T-helper 1 cell treated with Interleukin-12 subunit alpha and Interleukin-12 subunit beta and Interleukin-4 antibody, amounts not matched to agents 30 μg/mL and 1 μg/mL, for 36 hours (primary cell): ENCODE data around the gene MFSD11.
"Not testable (repeated sequence)": the region's sequence is repeated elsewhere in the genome, so short reads cannot be mapped to it uniquely, and the experiment has no call there.

Experiments used
- H3K27ac Mint-ChIP-seq: one replicate; pipeline ENCODE4 v1.8.0; 2021; ENCODE audit warnings: mild to moderate bottlenecking, mixed read lengths
- H3K27me3 Mint-ChIP-seq: one replicate; pipeline ENCODE4 v1.8.0; 2021; ENCODE audit warnings: low read depth, mixed read lengths
- H3K36me3 Mint-ChIP-seq: one replicate; pipeline ENCODE4 v1.8.0; 2021; ENCODE audit warnings: low read depth, mixed read lengths
- H3K4me1 Mint-ChIP-seq: one replicate; pipeline ENCODE4 v1.8.0; 2021; ENCODE audit warnings: low read depth, mixed read lengths
- H3K4me3 Mint-ChIP-seq: one replicate; pipeline ENCODE4 v1.8.0; 2021; ENCODE audit warnings: mild to moderate bottlenecking, moderate library complexity, mixed read lengths
- H3K9me3 Mint-ChIP-seq: one replicate; pipeline ENCODE4 v1.8.0; 2021; ENCODE audit warnings: mixed read lengths

MFSD11 gene

GRCh38 chr17:76811834-76812233 is 73.9 kb downstream of the MFSD11 start:
- peaks cover 6% of the 10 kb centered on the region for H3K4me1 Mint-ChIP-seq
- no peak overlapping the region for H3K4me3 Mint-ChIP-seq
- H3K27me3 Mint-ChIP-seq, result peaks cover 5% of the 10 kb centered on the region
- H3K36me3 Mint-ChIP-seq, result no peaks in the 10 kb centered on the region
- H3K9me3 Mint-ChIP-seq, result no peaks in the 10 kb centered on the region
- H3K27ac Mint-ChIP-seq, result no peak overlapping the region

- Mint-ChIP-seq H3K9me3 (no peaks in the 10 kb centered on the region), H3K4me3 (no peak overlapping the region), H3K4me1 (peaks cover 7% of the 10 kb centered on the region), H3K36me3 (no peaks in the 10 kb centered on the region), H3K27me3 (peaks cover 5% of the 10 kb centered on the region), H3K27ac (no peak overlapping the region)
These were observed 74.3 kb downstream of the MFSD11 start for GRCh38 chr17:76812263-76812662.

GRCh38 chr17:76812968-76813367 is 75.0 kb downstream of the MFSD11 start:
- Mint-ChIP-seq H3K27ac (no peak overlapping the region), H3K4me3 (no peak overlapping the region), H3K4me1 (peaks cover 7% of the 10 kb centered on the region), H3K27me3 (peaks cover 5% of the 10 kb centered on the region), H3K9me3 (no peaks in the 10 kb centered on the region), H3K36me3 (no peaks in the 10 kb centered on the region)

- H3K4me3 Mint-ChIP-seq, H3K4me1 Mint-ChIP-seq, H3K27ac Mint-ChIP-seq, H3K36me3 Mint-ChIP-seq, H3K9me3 Mint-ChIP-seq: not testable (repeated sequence)
- H3K27me3 Mint-ChIP-seq, result peaks cover 15% of the 10 kb centered on the region
These were observed 78.1 kb downstream of the MFSD11 start for GRCh38 chr17:76815907-76816589.

GRCh38 chr17:76816590-76817135 is 78.7 kb downstream of the MFSD11 start:
- H3K36me3 Mint-ChIP-seq, result no peaks in the 10 kb centered on the region
- no peak overlapping the region for H3K27ac Mint-ChIP-seq
- H3K4me1 Mint-ChIP-seq, result peaks cover 7% of the 10 kb centered on the region
- H3K9me3 Mint-ChIP-seq, result no peaks in the 10 kb centered on the region
- H3K4me3 Mint-ChIP-seq, result no peak overlapping the region
- H3K27me3 Mint-ChIP-seq, result peaks cover 15% of the 10 kb centered on the region

- H3K27me3 Mint-ChIP-seq, result peaks cover 12% of the 10 kb centered on the region
- H3K9me3 Mint-ChIP-seq, result no peaks in the 10 kb centered on the region
- no peaks in the 10 kb centered on the region for H3K36me3 Mint-ChIP-seq
- no peak overlapping the region for H3K4me3 Mint-ChIP-seq
- H3K4me1 Mint-ChIP-seq, result peaks cover 7% of the 10 kb centered on the region
- H3K27ac Mint-ChIP-seq, result no peak overlapping the region
These were observed 82.1 kb downstream of the MFSD11 start for GRCh38 chr17:76820039-76820438.

- H3K36me3 Mint-ChIP-seq, result no peaks in the 10 kb centered on the region
- H3K9me3 Mint-ChIP-seq, result no peaks in the 10 kb centered on the region
- peaks cover 7% of the 10 kb centered on the region for H3K4me1 Mint-ChIP-seq
- peaks cover 12% of the 10 kb centered on the region for H3K27me3 Mint-ChIP-seq
- no peak overlapping the region for H3K4me3 Mint-ChIP-seq
- H3K27ac Mint-ChIP-seq, result no peak overlapping the region
These were observed 82.6 kb downstream of the MFSD11 start for GRCh38 chr17:76820561-76820960.

GRCh38 chr17:76822184-76822778 is 84.4 kb downstream of the MFSD11 start:
- H3K4me1 Mint-ChIP-seq, result no peaks in the 10 kb centered on the region
- H3K4me3 Mint-ChIP-seq, result no peak overlapping the region
- H3K27me3 Mint-ChIP-seq, result peaks cover 16% of the 10 kb centered on the region
- no peaks in the 10 kb centered on the region for H3K36me3 Mint-ChIP-seq
- no peaks in the 10 kb centered on the region for H3K9me3 Mint-ChIP-seq
- H3K27ac Mint-ChIP-seq, result no peak overlapping the region

- H3K4me3 Mint-ChIP-seq, result no peak overlapping the region
- H3K36me3 Mint-ChIP-seq, result no peaks in the 10 kb centered on the region
- no peaks in the 10 kb centered on the region for H3K9me3 Mint-ChIP-seq
- peaks cover 12% of the 10 kb centered on the region for H3K27me3 Mint-ChIP-seq
- H3K4me1 Mint-ChIP-seq, result no peaks in the 10 kb centered on the region
- H3K27ac Mint-ChIP-seq, result no peak overlapping the region
These were observed 86.2 kb downstream of the MFSD11 start for GRCh38 chr17:76824093-76824492.

- no peaks in the 10 kb centered on the region for H3K9me3 Mint-ChIP-seq
- no peaks in the 10 kb centered on the region for H3K4me1 Mint-ChIP-seq
- H3K36me3 Mint-ChIP-seq, result no peaks in the 10 kb centered on the region
- peaks cover 7% of the 10 kb centered on the region for H3K27me3 Mint-ChIP-seq
- no peak overlapping the region for H3K27ac Mint-ChIP-seq
- no peak overlapping the region for H3K4me3 Mint-ChIP-seq
These were observed 88.6 kb downstream of the MFSD11 start for GRCh38 chr17:76826330-76827068.

- H3K4me1 Mint-ChIP-seq, result no peaks in the 10 kb centered on the region
- H3K4me3 Mint-ChIP-seq, result no peak overlapping the region
- peaks cover 7% of the 10 kb centered on the region for H3K27me3 Mint-ChIP-seq
- H3K9me3 Mint-ChIP-seq, result no peaks in the 10 kb centered on the region
- no peak overlapping the region for H3K27ac Mint-ChIP-seq
- no peaks in the 10 kb centered on the region for H3K36me3 Mint-ChIP-seq
These were observed 89.8 kb downstream of the MFSD11 start for GRCh38 chr17:76827736-76828135.
